ENCODE measurements around the gene LPAR3. TPM values are rescaled to one million over a fixed set of nuclear protein-coding genes. Genes with fewer than 3 reads are reported as not detected.

The LPAR3 gene
- total and polyA plus RNA-seq, 9 donors, result 0.20 to 22.7 (median 2.5) TPM

GRCh38 chr1:84768634-84769033 is 124.4 kb downstream of the LPAR3 start:
- Histone ChIP-seq H3K27ac (no peak overlapping the region), H3K36me3 (no peaks in the 10 kb centered on the region), H3K9me3 (no peaks in the 10 kb centered on the region), H3K4me3 (no peak overlapping the region), H3K27me3 (no peaks in the 10 kb centered on the region), H3K4me1 (ENCODE audit: insufficient read depth) (no peaks in the 10 kb centered on the region)
- TF ChIP-seq CTCF (IDR thresholded peaks at IDR 0.05), result no peak
- TF ChIP-seq EP300 (IDR thresholded peaks at IDR 0.05), result no peak
- TF ChIP-seq POLR2A (IDR thresholded peaks at IDR 0.05), result no peak
- DNase-seq, result no peak
- intact Hi-C loops (cut with DNase I), result loop anchor here in 1 of 4 donors (10.0 kb wide), 1 partner anchor 624 kb away; the partner anchor contains the start of gene PRKACB

DNA sequence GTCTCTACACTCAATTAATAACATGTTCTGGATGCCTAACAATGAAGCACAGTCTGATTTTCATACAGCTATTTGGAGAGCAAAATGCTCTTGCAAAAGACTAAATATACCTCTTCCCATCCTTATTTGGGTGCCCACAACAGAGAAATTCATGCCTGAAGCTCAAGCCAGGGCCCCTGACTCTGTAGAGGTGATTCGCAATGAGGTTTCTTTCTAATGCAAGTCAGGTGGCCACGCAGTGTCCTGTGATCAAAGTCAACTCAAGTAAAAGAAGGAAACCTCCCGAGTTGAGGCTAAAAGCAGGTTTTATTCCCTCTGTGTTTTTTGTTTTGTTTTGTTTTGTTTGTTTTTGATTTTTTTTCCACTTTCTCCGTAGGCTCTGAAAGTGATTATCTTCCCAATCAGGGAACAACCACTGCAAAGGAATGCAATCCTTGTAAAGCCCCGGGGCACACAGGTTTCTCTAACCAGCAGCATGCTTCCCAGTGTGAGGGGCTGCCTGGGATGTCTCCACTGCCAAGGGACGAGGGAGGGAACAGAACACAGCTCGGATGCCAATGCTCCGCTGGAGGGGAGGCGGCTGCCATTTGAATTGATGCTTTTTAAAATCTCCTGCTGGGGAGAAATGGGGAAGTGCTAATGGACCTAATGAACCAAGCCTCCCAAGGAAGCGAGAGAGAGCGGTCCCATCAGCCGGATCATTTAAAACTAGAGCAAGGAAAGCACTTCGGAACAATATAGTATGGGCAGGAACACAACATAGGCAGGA is 128.9 kb downstream of the LPAR3 start:
- Histone ChIP-seq H3K9me3 (no peaks in the 10 kb centered on the region), H3K27ac (no peak overlapping the region), H3K4me3 (no peak overlapping the region), H3K4me1 (ENCODE audit: insufficient read depth) (peaks cover 7% of the 10 kb centered on the region), H3K36me3 (no peaks in the 10 kb centered on the region), H3K27me3 (no peaks in the 10 kb centered on the region)
- DNase-seq, result no peak
- intact Hi-C loops (cut with DNase I), result loop anchor here in 1 of 4 donors (10.0 kb wide), 1 partner anchor 619 kb away; the partner anchor contains the start of gene PRKACB
- TF ChIP-seq POLR2A (IDR thresholded peaks at IDR 0.05) (no peak), EP300 (IDR thresholded peaks at IDR 0.05) (no peak), CTCF (IDR thresholded peaks at IDR 0.05) (no peak)
- 45 to 56% (median 56%) methylated on average over 13 of the region's 13 CpGs for WGBS, 3 donors

DNA sequence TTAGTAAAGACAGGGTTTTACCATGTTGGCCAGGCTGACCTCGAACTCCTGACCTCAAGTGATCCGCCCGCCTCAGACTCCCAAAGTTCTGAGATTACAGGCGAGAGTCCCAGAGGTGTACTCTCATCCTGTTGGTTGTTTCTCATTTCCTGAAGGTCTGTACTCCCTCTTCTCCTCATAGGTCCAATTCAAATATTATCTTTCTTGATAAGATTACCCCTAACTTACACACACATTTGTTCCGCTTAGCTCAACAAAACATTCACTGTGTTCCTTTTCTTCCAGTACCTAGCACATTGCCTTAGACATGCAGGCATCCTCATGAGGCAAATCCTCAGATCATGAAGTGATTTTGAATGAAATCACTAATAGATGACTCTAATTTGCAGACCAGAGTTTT is 130.3 kb downstream of the LPAR3 start:
- Histone ChIP-seq H3K9me3 (no peaks in the 10 kb centered on the region), H3K27me3 (no peaks in the 10 kb centered on the region), H3K36me3 (no peaks in the 10 kb centered on the region), H3K4me3 (no peak overlapping the region), H3K4me1 (ENCODE audit: insufficient read depth) (peaks cover 9% of the 10 kb centered on the region), H3K27ac (no peak overlapping the region)
- WGBS, 3 donors, result 58 to 67% (median 64%) methylated on average over 5 of the region's 5 CpGs
- intact Hi-C loops (cut with DNase I), result loop anchor here in 1 of 4 donors (10.0 kb wide), 1 partner anchor 618 kb away; the partner anchor contains the start of gene PRKACB
- no peak for DNase-seq
- TF ChIP-seq CTCF (IDR thresholded peaks at IDR 0.05) (no peak), EP300 (IDR thresholded peaks at IDR 0.05) (no peak), POLR2A (IDR thresholded peaks at IDR 0.05) (no peak)

Other genes starting within 250 kb of the LPAR3 start
- 1 to 10 TPM; 1.4 to 8.5 (median 5.0) TPM for gene SSX2IP, start 202.7 kb downstream of the LPAR3 start, total RNA-seq
- gene SSX2IP, start 202.7 kb downstream of the LPAR3 start, polyA plus RNA-seq, result 1 to 10 TPM; 1.1 to 4.5 TPM
- 1 to 10 TPM in 3 of 7 donors, under 1 TPM in 4; 0.15 to 3.3 (median 0.60) TPM for gene MCOLN2, start 103.9 kb upstream of the LPAR3 start, total RNA-seq
- gene MCOLN2, start 103.9 kb upstream of the LPAR3 start, polyA plus RNA-seq, result 1 to 10 TPM in 1 of 2 donors, under 1 TPM in 1; 0.21 to 1.5 TPM
- gene MCOLN3, start 155.3 kb upstream of the LPAR3 start, total RNA-seq, result 1 to 10 TPM; 2.0 to 8.3 (median 3.7) TPM
- gene MCOLN3, start 155.3 kb upstream of the LPAR3 start, polyA plus RNA-seq, result 1 to 10 TPM in 1 of 2 donors, under 1 TPM in 1; 0.71 to 1.8 TPM